H9 (cell line): ENCODE measurements around the gene KCNJ14. TPM values are rescaled to one million over a fixed set of nuclear protein-coding genes. Genes with fewer than 3 reads are reported as not detected.

Source experiments
- DNase-seq: peaks from one replicate; pipeline ENCODE4 v3.0.0-alpha.2; 2017
- H2AFZ ChIP-seq: one replicate; pipeline ENCODE4 v1.6.1; 2013; ENCODE audit warnings: mild to moderate bottlenecking, low read length, control low read depth, moderate library complexity
- H2AK5ac ChIP-seq: 2 replicates; pipeline ENCODE4 v1.6.1; 2013; ENCODE audit warnings: low read length, control low read depth, mixed read lengths; ENCODE audit not compliant: insufficient read length
- H2BK120ac ChIP-seq: one replicate; pipeline ENCODE4 v1.6.1; 2013; ENCODE audit warnings: low read depth, mild to moderate bottlenecking, low read length, control low read depth, inconsistent platforms; ENCODE audit not compliant: poor library complexity, severe bottlenecking
- H2BK12ac ChIP-seq: 2 replicates; pipeline ENCODE4 v1.6.1; 2013; ENCODE audit warnings: low read length, control low read depth, mixed read lengths, low read depth; ENCODE audit not compliant: insufficient read length
- H2BK15ac ChIP-seq: 2 replicates; pipeline ENCODE4 v1.6.1; 2013; ENCODE audit warnings: low read depth, low read length, control low read depth
- H2BK20ac ChIP-seq: one replicate; pipeline ENCODE4 v1.6.1; 2013; ENCODE audit warnings: low read depth, mild to moderate bottlenecking, low read length, control low read depth, inconsistent platforms; ENCODE audit not compliant: poor library complexity, severe bottlenecking
- H2BK5ac ChIP-seq: 2 replicates; pipeline ENCODE4 v1.6.1; 2013; ENCODE audit warnings: low read length, control low read depth, mixed read lengths; ENCODE audit not compliant: insufficient read length
- H3K14ac ChIP-seq: 2 replicates; pipeline ENCODE4 v1.6.1; 2013; ENCODE audit warnings: low read length, control low read depth; ENCODE audit not compliant: insufficient read depth
- H3K18ac ChIP-seq: 2 replicates; pipeline ENCODE4 v1.6.1; 2013; ENCODE audit warnings: low read depth, mild to moderate bottlenecking, mixed read lengths, low read length, control low read depth; ENCODE audit not compliant: insufficient read length
- H3K23ac ChIP-seq: 2 replicates; pipeline ENCODE4 v1.6.1; 2013; ENCODE audit warnings: low read length, control low read depth, mixed read lengths, low read depth; ENCODE audit not compliant: insufficient read length
- H3K23me2 ChIP-seq: 2 replicates; pipeline ENCODE4 v1.6.1; 2013; ENCODE audit warnings: low read depth, mild to moderate bottlenecking, mixed read lengths, low read length, control low read depth; ENCODE audit not compliant: insufficient read length, poor library complexity, severe bottlenecking
- H3K27ac ChIP-seq: 2 replicates; pipeline ENCODE4 v1.5.1; 2013; ENCODE audit warnings: low read length, control low read depth, mixed read lengths, low read depth; ENCODE audit not compliant: insufficient read length
- H3K27me3 ChIP-seq: 2 replicates; pipeline ENCODE4 v1.6.1; 2013; ENCODE audit warnings: low read length, control low read depth, inconsistent platforms; ENCODE audit not compliant: insufficient read depth
- H3K4ac ChIP-seq: 2 replicates; pipeline ENCODE4 v1.6.1; 2013; ENCODE audit warnings: low read depth, mild to moderate bottlenecking, control low read depth, inconsistent platforms, low read length, moderate library complexity
- H3K4me1 ChIP-seq: 2 replicates; pipeline ENCODE4 v1.6.1; 2013; ENCODE audit warnings: low read length, control low read depth, inconsistent platforms; ENCODE audit not compliant: insufficient read depth
- H3K4me2 ChIP-seq: 2 replicates; pipeline ENCODE4 v1.6.1; 2013; ENCODE audit warnings: low read length, control low read depth, mixed read lengths; ENCODE audit not compliant: insufficient read length, insufficient read depth
- H3K56ac ChIP-seq: 2 replicates; pipeline ENCODE4 v1.6.1; 2013; ENCODE audit warnings: low read depth, mild to moderate bottlenecking, mixed read lengths, low read length, control low read depth; ENCODE audit not compliant: insufficient read length
- H3K79me1 ChIP-seq: 2 replicates; pipeline ENCODE4 v1.6.1; 2013; ENCODE audit warnings: low read depth, mild to moderate bottlenecking, moderate library complexity, low read length, control low read depth, inconsistent platforms; ENCODE audit not compliant: insufficient read depth, poor library complexity, severe bottlenecking
- H3K79me2 ChIP-seq: 2 replicates; pipeline ENCODE4 v1.6.1; 2013; ENCODE audit warnings: low read length, control low read depth, inconsistent platforms; ENCODE audit not compliant: insufficient read depth
- H3K9ac ChIP-seq: 2 replicates; pipeline ENCODE4 v1.6.1; 2013; ENCODE audit warnings: low read length, control low read depth, mixed read lengths; ENCODE audit not compliant: insufficient read length; ENCODE audit errors: extremely low read depth
- H3K9me3 ChIP-seq: one replicate; pipeline ENCODE4 v1.6.1; 2013; ENCODE audit warnings: low read depth, low read length, inconsistent platforms; ENCODE audit not compliant: control insufficient read depth
- H3T11ph ChIP-seq: one replicate; pipeline ENCODE4 v1.6.1; 2013; ENCODE audit warnings: mild to moderate bottlenecking, low read length, control low read depth, inconsistent platforms
- H4K20me1 ChIP-seq: one replicate; pipeline ENCODE4 v1.6.1; 2013; ENCODE audit not compliant: control insufficient read depth, insufficient read length, insufficient read depth
- H4K5ac ChIP-seq: 2 replicates; pipeline ENCODE4 v1.6.1; 2013; ENCODE audit warnings: low read depth, mild to moderate bottlenecking, mixed read lengths, low read length, control low read depth; ENCODE audit not compliant: insufficient read length
- H4K8ac ChIP-seq: replicated peaks from 2 replicates; pipeline ENCODE4 v1.6.1; 2013; ENCODE audit warnings: low read length, control low read depth, mixed read lengths, low read depth; ENCODE audit not compliant: insufficient read length
- H4K91ac ChIP-seq: 2 replicates; pipeline ENCODE4 v1.6.1; 2013; ENCODE audit warnings: low read depth, mild to moderate bottlenecking, moderate library complexity, mixed read lengths, low read length, control low read depth; ENCODE audit not compliant: insufficient read length
- H3K27ac Mint-ChIP-seq, 3 experiments: 2 replicates in 2 of 3; 3 replicates in 1 of 3; pipeline ENCODE4 v1.8.0; 2020 to 2021; ENCODE audit warnings: mixed read lengths in 3 of 3, mild to moderate bottlenecking in 1 of 3, moderate library complexity in 1 of 3
- H3K27me3 Mint-ChIP-seq: 2 replicates; pipeline ENCODE4 v1.8.0; 2021; ENCODE audit warnings: low read depth, mild to moderate bottlenecking, moderate library complexity, mixed read lengths
- H3K36me3 Mint-ChIP-seq, 3 experiments: 2 replicates in 2 of 3; 3 replicates in 1 of 3; pipeline ENCODE4 v1.8.0; 2020 to 2021; ENCODE audit warnings: low read depth in 3 of 3, mixed read lengths in 3 of 3; ENCODE audit not compliant: insufficient read depth in 1 of 3
- H3K4me1 Mint-ChIP-seq, 2 experiments: 2 replicates each; pipeline ENCODE4 v1.8.0; 2020; ENCODE audit warnings: mixed read lengths in 2 of 2
- H3K4me3 Mint-ChIP-seq, 2 experiments: 2 replicates in 1 of 2; 3 replicates in 1 of 2; pipeline ENCODE4 v1.8.0; 2020 to 2021; ENCODE audit warnings: mild to moderate bottlenecking in 2 of 2, mixed read lengths in 2 of 2, moderate library complexity in 1 of 2
- H3K9me3 Mint-ChIP-seq, 2 experiments: 2 replicates in 1 of 2; 3 replicates in 1 of 2; pipeline ENCODE4 v1.8.0; 2020; ENCODE audit warnings: mild to moderate bottlenecking in 2 of 2, mixed read lengths in 2 of 2, moderate library complexity in 1 of 2
- CTCF ChIP-seq: fragments of 200-600 bp; sonication (generic); conservative IDR thresholded peaks from 3 replicates; pipeline ENCODE4 v1.8.0; 2021; ENCODE audit warnings: antibody characterized with exemption, mild to moderate bottlenecking
- WGBS: extraction: QIAGEN DNeasy Blood & Tissue Kit; methylation state at CpG from one replicate; pipeline ENCODE4 v1.1.7; 2013; ENCODE audit warnings: missing lambda C conversion rate, low lambda C conversion rate, mixed read lengths; ENCODE audit not compliant: insufficient read length; ENCODE audit errors: extremely low coverage; 5-methylcytosine and 5-hydroxymethylcytosine counted together
- total RNA-seq: library from RNA; stranded (reverse); gene quantifications from 2 replicates; pipeline ENCODE4 v1.2.1, GENCODE V29; 2021

The KCNJ14 gene
- total RNA-seq, 1 experiment from 2014 or later, result 1.2 TPM

DNA sequence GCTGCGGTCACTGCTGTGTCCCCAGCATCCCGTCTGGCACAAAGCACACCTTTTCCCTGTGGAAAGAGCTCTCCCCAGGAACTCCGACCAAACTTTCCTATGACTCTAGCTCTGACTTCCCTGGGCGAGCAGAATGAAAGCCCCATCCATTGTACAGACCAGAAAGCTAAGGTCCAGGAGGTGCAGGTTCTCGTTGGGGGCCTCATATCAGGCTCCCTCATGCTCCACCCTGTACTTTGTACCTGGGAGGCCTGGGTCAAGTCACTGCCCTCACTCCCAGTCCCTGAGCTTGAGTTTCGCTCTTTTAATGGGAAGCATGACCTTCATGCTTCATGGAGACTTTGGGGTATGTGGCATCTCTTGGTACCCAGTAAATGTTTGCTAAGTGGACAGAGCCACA, 32.2 kb downstream of the KCNJ14 start:
- H3K4ac ChIP-seq, result no peak overlapping the region
- no peaks in the 10 kb centered on the region for H3K9me3 ChIP-seq
- no peak overlapping the region for H3K27ac Mint-ChIP-seq
- H3T11ph ChIP-seq, result no peak overlapping the region
- H3K14ac ChIP-seq, result no peak overlapping the region; the same call in 1 of the 2 replicates
- peaks cover 32% of the 10 kb centered on the region for H3K27me3 Mint-ChIP-seq
- WGBS, result no CpG with 5 or more reads among the region's 6 CpGs
- no peak overlapping the region for H2BK12ac ChIP-seq
- no peak overlapping the region for H2BK120ac ChIP-seq
- no peaks in the 10 kb centered on the region for H4K20me1 ChIP-seq
- H4K91ac ChIP-seq, result no peak overlapping the region
- no peak overlapping the region for H3K18ac ChIP-seq
- no peak overlapping the region for H3K9ac ChIP-seq
- H3K9me3 Mint-ChIP-seq, result no peaks in the 10 kb centered on the region; a peak in 1 of 5 replicates
- H3K4me2 ChIP-seq, result no peak overlapping the region
- no peak overlapping the region for H4K8ac ChIP-seq
- H3K4me1 ChIP-seq, result no peaks in the 10 kb centered on the region
- H3K23me2 ChIP-seq, result peaks cover 6% of the 10 kb centered on the region
- H2BK5ac ChIP-seq, result no peak overlapping the region
- no peak overlapping the region for H3K27ac ChIP-seq
- no peak overlapping the region for H2AK5ac ChIP-seq
- H2BK20ac ChIP-seq, result no peak overlapping the region
- H3K79me1 ChIP-seq, result no peaks in the 10 kb centered on the region
- H3K36me3 Mint-ChIP-seq, result peaks cover 1 to 32% (median 15%) of the 10 kb centered on the region in 3 experiments
- no peak overlapping the region for H4K5ac ChIP-seq
- no peaks in the 10 kb centered on the region; the same call in 1 of the 2 replicates for H3K27me3 ChIP-seq
- H2BK15ac ChIP-seq, result no peak overlapping the region
- DNase-seq, result no peak
- peaks cover 22 to 31% of the 10 kb centered on the region in 2 experiments for H3K4me1 Mint-ChIP-seq
- TF ChIP-seq CTCF, result no peak
- no peak overlapping the region for H3K4me3 Mint-ChIP-seq
- no peak overlapping the region for H2AFZ ChIP-seq
- no peak overlapping the region for H3K23ac ChIP-seq
- no peaks in the 10 kb centered on the region for H3K79me2 ChIP-seq
- H3K56ac ChIP-seq, result no peak overlapping the region
